Tibial artery (tissue), 4 donors: ENCODE results near the gene MX2.

Experiments
- DNase-seq, 2 donors: peaks; one replicate each; pipeline ENCODE4 v3.0.0-alpha.2; 2019
- H3K27ac ChIP-seq, 2 donors: fragments of 200-600 bp; sonication (generic) in 1 of 2; 1 replicate in 1 of 2; 2 replicates in 1 of 2; pipeline ENCODE4 v1.5.1; 2018 to 2019; ENCODE audit warnings: mild to moderate bottlenecking in 1 of 2
- H3K27me3 ChIP-seq, 2 donors: fragments of 200-600 bp; sonication (generic) in 1 of 2; one replicate each; pipeline versions ENCODE4 v1.5.1 to v1.6.0; 2016 to 2019
- H3K36me3 ChIP-seq, 3 donors: fragments of 200-600 bp; sonication (generic) in 2 of 3; one replicate each; pipeline ENCODE4 v1.5.1; 2016 to 2019; ENCODE audit warnings: mild to moderate bottlenecking in 2 of 3
- H3K4me1 ChIP-seq, 4 donors: fragments of 200-600 bp; sonication (generic) in 2 of 4; 1 replicate in 3 of 4; 2 replicates in 1 of 4; pipeline ENCODE4 v1.5.1; 2016 to 2019
- H3K4me3 ChIP-seq, 2 donors: fragments of 200-600 bp; sonication (generic) in 1 of 2; 1 replicate in 1 of 2; 2 replicates in 1 of 2; pipeline ENCODE4 v1.5.1; 2018 to 2019; ENCODE audit warnings: mild to moderate bottlenecking in 2 of 2
- H3K9me3 ChIP-seq, 3 donors: fragments of 200-600 bp; sonication (generic) in 1 of 3; one replicate each; pipeline ENCODE4 v1.5.1; 2016 to 2019
- intact Hi-C: fragments of 100-400 bp; cut with DNase I; formaldehyde crosslinking; loops from one replicate; pipeline ENCODE4 v1.15.0; 2023; ENCODE audit warnings: low total_unique reads
- TF ChIP-seq, protein P1 (sequence below), 2 experiments: fragments of 200-600 bp in 1 of 2; fragments of 450-650 bp in 1 of 2; IDR thresholded peaks; one replicate each; pipeline ENCODE4 v1.5.1; 2017 to 2019; ENCODE audit warnings: antibody characterized with exemption in 2 of 2, mild to moderate bottlenecking in 1 of 2, moderate library complexity in 1 of 2

The MX2 gene

DNA sequence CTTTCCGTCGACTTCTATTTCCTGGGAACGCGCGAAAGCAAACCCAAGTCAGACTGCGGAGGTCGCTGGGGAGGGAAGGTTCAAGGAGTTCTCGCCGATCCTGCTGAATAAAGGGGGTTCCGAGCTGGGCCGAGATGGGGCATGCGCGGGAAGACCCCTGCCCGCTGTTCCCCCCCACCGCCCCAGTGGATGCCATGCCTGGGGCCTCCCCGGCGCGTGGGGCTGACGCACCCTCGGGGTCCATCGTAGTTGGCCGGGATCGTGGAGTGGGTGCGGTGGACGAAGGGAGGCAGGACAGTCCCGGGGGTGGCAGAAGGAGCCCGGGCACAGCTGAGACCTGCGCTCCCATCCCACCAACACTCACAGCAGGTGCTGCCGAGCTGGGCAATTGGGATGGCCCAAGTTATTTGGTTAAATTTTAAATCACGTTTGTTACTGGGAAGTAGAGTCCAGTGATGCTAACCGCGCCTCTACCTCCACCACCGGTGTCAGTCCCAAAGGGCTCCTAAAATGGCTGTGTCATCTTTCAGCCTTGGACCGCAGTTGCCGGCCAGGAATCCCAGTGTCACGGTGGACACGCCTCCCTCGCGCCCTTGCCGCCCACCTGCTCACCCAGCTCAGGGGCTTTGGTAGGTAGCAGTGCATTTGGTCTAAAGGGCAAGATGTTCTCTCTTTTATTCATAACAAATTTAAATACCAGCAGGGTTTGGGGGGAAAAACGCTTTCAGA is 65.0 kb downstream of the MX2 start:
- H3K27ac ChIP-seq, result peak overlapping the region; percentile 72 to 73

DNA sequence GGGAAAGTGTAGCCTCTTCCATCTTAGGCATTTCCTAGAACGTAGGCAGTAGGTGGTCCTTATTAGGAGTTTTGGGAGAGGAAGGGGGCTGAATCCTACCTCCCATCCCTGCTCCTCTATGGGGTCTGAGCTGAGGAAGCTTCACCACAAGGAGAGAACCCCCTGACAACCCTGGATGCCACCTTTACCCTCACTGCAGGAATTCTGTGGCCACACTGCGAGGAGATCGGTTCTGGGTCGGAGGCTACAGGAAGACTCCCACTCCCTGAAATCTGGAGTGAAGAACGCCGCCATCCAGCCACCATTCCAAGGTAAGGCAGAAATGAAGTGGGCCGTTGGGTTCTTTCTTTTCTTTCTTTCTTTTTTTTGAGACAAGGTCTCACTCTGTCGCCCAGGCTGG is 65.7 kb downstream of the MX2 start:
- Histone ChIP-seq H3K36me3 (peaks cover 8 to 19% (median 14%) of the 10 kb centered on the region in 3 donors), H3K4me1 (peaks cover 0 to 17% (median 12%) of the 10 kb centered on the region in 4 donors), H3K4me3 (no peak overlapping the region), H3K27ac (no peak overlapping the region), H3K9me3 (no peaks in the 10 kb centered on the region), H3K27me3 (no peaks in the 10 kb centered on the region)
- peak in 1 of 2 donors; percentile 25 for DNase-seq
- TF ChIP-seq, protein P1, sequence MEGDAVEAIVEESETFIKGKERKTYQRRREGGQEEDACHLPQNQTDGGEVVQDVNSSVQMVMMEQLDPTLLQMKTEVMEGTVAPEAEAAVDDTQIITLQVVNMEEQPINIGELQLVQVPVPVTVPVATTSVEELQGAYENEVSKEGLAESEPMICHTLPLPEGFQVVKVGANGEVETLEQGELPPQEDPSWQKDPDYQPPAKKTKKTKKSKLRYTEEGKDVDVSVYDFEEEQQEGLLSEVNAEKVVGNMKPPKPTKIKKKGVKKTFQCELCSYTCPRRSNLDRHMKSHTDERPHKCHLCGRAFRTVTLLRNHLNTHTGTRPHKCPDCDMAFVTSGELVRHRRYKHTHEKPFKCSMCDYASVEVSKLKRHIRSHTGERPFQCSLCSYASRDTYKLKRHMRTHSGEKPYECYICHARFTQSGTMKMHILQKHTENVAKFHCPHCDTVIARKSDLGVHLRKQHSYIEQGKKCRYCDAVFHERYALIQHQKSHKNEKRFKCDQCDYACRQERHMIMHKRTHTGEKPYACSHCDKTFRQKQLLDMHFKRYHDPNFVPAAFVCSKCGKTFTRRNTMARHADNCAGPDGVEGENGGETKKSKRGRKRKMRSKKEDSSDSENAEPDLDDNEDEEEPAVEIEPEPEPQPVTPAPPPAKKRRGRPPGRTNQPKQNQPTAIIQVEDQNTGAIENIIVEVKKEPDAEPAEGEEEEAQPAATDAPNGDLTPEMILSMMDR (IDR thresholded peaks at IDR 0.05), result no peak
- intact Hi-C loops, result no loop called here

More for the DNA sequence above, 65.0 kb downstream of the MX2 start:
- no peaks in the 10 kb centered on the region for H3K9me3 ChIP-seq
- peaks cover 0 to 17% (median 12%) of the 10 kb centered on the region in 4 donors for H3K4me1 ChIP-seq
- peak overlapping the region; percentile 59 to 82 for H3K4me3 ChIP-seq
- DNase-seq, result peak in 1 of 2 donors; percentile 62
- TF ChIP-seq, protein P1 (IDR thresholded peaks at IDR 0.05), result no peak
- intact Hi-C loops, result no loop called here
- no peaks in the 10 kb centered on the region for H3K27me3 ChIP-seq
- peaks cover 1 to 12% (median 8%) of the 10 kb centered on the region in 3 donors for H3K36me3 ChIP-seq

DNA sequence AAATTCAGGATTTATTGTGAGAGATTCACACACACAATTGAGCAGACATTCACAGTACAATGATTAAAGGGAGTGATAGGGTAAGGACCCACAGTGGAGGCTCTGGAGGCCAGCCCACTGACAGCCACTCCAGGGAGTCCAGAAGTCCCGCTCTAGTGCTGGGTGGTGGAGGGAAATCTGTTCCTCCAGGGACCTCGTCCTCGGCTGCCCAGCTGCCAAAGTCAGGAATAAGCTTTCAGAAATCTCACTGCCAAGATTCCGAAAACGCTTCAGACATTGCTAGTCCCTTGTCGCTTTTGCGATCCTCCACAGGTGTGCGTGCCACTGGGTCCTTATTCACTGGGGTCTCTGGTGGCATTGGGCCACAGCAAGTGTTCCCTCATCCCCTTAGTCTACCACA is 66.5 kb downstream of the MX2 start:
- H3K9me3 ChIP-seq, result no peaks in the 10 kb centered on the region
- intact Hi-C loops, result no loop called here
- no peak overlapping the region for H3K27ac ChIP-seq
- H3K4me1 ChIP-seq, result peaks cover 0 to 17% (median 12%) of the 10 kb centered on the region in 4 donors
- peak in 1 of 2 donors; percentile 51 for DNase-seq
- H3K36me3 ChIP-seq, result peaks cover 16 to 27% (median 22%) of the 10 kb centered on the region in 3 donors
- TF ChIP-seq, protein P1 (IDR thresholded peaks at IDR 0.05), result no peak
- H3K4me3 ChIP-seq, result no peak overlapping the region
- no peaks in the 10 kb centered on the region for H3K27me3 ChIP-seq

DNA sequence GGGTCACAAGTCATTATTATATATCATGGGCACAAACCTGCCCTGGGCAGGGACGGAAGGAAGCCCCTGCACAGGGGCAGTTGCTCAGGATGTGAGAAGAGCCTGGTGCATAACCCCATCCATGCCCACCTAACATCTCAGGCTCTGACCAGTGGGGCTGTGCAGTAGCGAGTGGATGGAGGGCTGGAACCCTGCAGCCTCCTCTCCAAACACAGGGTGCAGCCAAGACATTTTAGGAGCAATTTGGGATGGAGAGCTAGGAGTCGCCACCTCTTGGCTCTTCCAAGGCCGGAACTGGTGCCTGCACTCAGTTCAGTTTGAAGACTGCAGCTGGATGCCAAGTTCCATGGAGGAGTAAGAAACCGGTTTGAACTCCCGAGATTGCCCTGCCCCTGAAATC is 67.0 kb downstream of the MX2 start:
- Histone ChIP-seq H3K9me3 (peaks cover 0 to 1% (median 0%) of the 10 kb centered on the region in 3 donors), H3K4me1 (peaks cover 0 to 17% (median 12%) of the 10 kb centered on the region in 4 donors), H3K27ac (no peak overlapping the region), H3K4me3 (no peak overlapping the region), H3K36me3 (peaks cover 21 to 32% (median 27%) of the 10 kb centered on the region in 3 donors), H3K27me3 (no peaks in the 10 kb centered on the region)
- intact Hi-C loops, result no loop called here
- TF ChIP-seq, protein P1 (IDR thresholded peaks at IDR 0.05), result no peak
- DNase-seq, result peak in 1 of 2 donors; percentile 51

DNA sequence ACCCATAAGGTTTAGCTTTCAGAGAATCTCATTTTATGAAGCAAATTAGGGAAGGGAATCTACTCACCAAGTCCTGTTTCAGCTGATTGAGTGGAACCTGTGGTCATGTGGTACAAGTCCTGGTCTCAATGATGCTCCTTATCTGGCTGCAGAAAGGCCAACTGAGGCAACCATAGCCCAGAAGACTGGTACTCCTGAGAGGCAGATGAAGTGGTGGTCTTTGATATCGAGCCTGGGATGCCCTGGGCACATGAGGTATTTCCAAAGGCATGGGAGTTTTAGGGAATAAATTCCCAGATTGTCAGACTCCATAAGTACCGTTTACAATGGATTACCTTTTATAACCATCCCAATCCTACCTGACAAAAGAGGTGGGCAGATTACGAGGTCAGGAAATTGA is 67.5 kb downstream of the MX2 start:
- TF ChIP-seq, protein P1 (IDR thresholded peaks at IDR 0.05), result no peak
- Histone ChIP-seq H3K27ac (no peak overlapping the region), H3K4me3 (no peak overlapping the region), H3K27me3 (no peaks in the 10 kb centered on the region), H3K9me3 (peaks cover 0 to 6% (median 0%) of the 10 kb centered on the region in 3 donors), H3K4me1 (peaks cover 0 to 17% (median 12%) of the 10 kb centered on the region in 4 donors), H3K36me3 (peaks cover 26 to 36% (median 28%) of the 10 kb centered on the region in 3 donors)
- intact Hi-C loops, result no loop called here
- no peak for DNase-seq
